ENCODE data around the gene CSRP1.
A peak's percentile ranks its signal among the peaks of the same experiment; 100 is the strongest.
"Not testable (repeated sequence)": the region's sequence is repeated elsewhere in the genome, so short reads cannot be mapped to it uniquely, and the experiment has no call there.

The CSRP1 gene

DNA sequence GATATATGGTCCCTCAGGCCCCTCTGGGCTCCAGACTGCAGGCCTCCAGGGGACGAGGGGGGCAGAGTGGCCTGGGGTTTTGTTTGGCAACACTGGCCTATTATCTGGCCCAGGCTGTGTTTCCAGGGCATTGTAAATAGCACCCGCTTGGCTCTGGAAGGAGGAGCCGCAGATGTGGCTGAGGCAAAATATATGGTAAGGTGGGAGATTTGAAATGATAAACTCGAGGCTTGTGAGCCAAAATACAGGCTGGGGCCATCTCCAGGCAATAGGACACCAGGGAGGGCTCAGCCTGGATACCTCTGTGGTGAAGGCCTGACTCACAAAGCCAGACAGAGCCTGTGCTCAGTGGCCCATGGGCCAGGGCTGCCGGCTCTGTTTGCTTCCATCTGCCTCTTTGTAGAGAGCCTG is 46.0 kb upstream of the CSRP1 start:
- Histone ChIP-seq H3K27me3 (ENCODE audit: insufficient read depth, low read length, poor library complexity) (no peaks in the 10 kb centered on the region), H2BK5ac (ENCODE audit: low read length) (no peak overlapping the region), H4K5ac (ENCODE audit: low read length) (no peak overlapping the region), H3K18ac (ENCODE audit: low read length) (no peak overlapping the region), H2BK120ac (ENCODE audit: low read depth, low read length) (no peak overlapping the region), H3K79me1 (ENCODE audit: low read length) (no peaks in the 10 kb centered on the region), H3K27ac (ENCODE audit: low read depth, low read length) (no peak overlapping the region), H2AK5ac (ENCODE audit: low read length) (no peak overlapping the region), H3K79me2 (ENCODE audit: control insufficient read depth, insufficient read depth, low read length) (no peaks in the 10 kb centered on the region), H3K4me3 (ENCODE audit: low read length) (no peak overlapping the region), H3K4ac (ENCODE audit: low read depth, low read length) (no peak overlapping the region), H3K4me2 (ENCODE audit: low read length) (no peak overlapping the region), H4K8ac (ENCODE audit: low read depth, low read length) (no peak overlapping the region), H3K23ac (ENCODE audit: low read length) (no peak overlapping the region), H3K4me1 (ENCODE audit: control insufficient read depth, low read depth, low read length) (no peaks in the 10 kb centered on the region), H2BK15ac (replicated peaks; ENCODE audit: low read depth) (no peak overlapping the region), H3K36me3 (ENCODE audit: control insufficient read depth, insufficient read depth, low read length) (no peaks in the 10 kb centered on the region), H3K9ac (ENCODE audit: low read length) (no peak overlapping the region), H3K56ac (ENCODE audit: low read length) (no peak overlapping the region)
- no peak for DNase-seq
- WGBS (ENCODE audit: extremely low coverage, insufficient coverage, low lambda C conversion rate) = no CpG with 5 or more reads among the region's 5 CpGs

DNA sequence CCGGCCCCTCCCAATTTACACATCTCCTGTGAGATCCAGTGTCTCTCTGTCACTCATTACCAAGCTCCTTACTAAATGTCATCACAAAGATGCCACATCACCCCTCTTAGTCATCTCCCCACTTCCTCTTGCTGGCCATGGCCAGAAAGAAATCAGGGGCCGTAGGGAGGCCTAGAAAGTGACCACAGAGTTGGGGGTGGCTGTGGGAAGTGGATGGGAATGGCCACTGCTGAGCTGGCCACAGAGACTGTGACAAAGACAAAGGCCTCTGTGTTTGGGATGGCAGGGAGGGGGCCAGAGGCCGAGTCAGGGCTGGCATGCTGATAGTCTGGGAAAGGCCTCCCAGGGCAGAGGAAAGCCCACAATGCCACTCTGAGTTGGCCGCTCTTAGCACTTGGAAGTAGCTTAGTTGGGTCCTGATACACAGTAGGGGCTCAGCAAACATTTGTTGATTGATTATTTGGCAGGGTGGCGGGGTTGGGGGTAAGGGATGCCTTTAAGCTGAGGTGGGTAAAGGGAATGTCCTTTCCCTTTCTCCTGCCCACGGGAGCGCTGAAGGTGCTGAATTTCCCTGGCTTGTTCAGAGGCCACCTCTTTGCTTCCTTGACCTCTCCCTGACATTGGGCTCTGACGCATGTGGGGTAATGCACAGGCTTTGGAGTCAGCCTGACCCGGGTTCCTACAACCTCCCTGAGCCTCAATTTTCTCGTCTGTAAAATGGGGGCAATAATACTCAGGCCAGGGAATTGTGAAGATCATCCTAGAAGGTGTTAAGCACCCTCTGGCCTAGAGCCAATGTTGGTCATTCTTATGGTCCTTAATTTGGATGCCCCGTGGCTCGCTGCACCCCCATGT is 45.2 kb upstream of the CSRP1 start:
- Histone ChIP-seq H3K27me3 (ENCODE audit: insufficient read depth, low read length, poor library complexity) (no peaks in the 10 kb centered on the region), H3K36me3 (ENCODE audit: control insufficient read depth, insufficient read depth, low read length) (no peaks in the 10 kb centered on the region), H3K4ac (ENCODE audit: low read depth, low read length) (no peak overlapping the region), H3K79me2 (ENCODE audit: control insufficient read depth, insufficient read depth, low read length) (no peaks in the 10 kb centered on the region), H2AK5ac (ENCODE audit: low read length) (no peak overlapping the region), H3K4me3 (ENCODE audit: low read length) (no peak overlapping the region), H3K56ac (ENCODE audit: low read length) (no peak overlapping the region), H3K27ac (ENCODE audit: low read depth, low read length) (no peak overlapping the region), H3K79me1 (ENCODE audit: low read length) (no peaks in the 10 kb centered on the region), H4K5ac (ENCODE audit: low read length) (no peak overlapping the region), H2BK15ac (replicated peaks; ENCODE audit: low read depth) (no peak overlapping the region), H2BK5ac (ENCODE audit: low read length) (no peak overlapping the region), H3K4me2 (ENCODE audit: low read length) (no peak overlapping the region), H4K8ac (ENCODE audit: low read depth, low read length) (no peak overlapping the region), H2BK120ac (ENCODE audit: low read depth, low read length) (no peak overlapping the region), H3K18ac (ENCODE audit: low read length) (no peak overlapping the region), H3K9ac (ENCODE audit: low read length) (no peak overlapping the region), H3K23ac (ENCODE audit: low read length) (no peak overlapping the region), H3K4me1 (ENCODE audit: control insufficient read depth, low read depth, low read length) (no peaks in the 10 kb centered on the region)
- no CpG with 5 or more reads among the region's 12 CpGs for WGBS (ENCODE audit: extremely low coverage, insufficient coverage, low lambda C conversion rate)
- DNase-seq = no peak

DNA sequence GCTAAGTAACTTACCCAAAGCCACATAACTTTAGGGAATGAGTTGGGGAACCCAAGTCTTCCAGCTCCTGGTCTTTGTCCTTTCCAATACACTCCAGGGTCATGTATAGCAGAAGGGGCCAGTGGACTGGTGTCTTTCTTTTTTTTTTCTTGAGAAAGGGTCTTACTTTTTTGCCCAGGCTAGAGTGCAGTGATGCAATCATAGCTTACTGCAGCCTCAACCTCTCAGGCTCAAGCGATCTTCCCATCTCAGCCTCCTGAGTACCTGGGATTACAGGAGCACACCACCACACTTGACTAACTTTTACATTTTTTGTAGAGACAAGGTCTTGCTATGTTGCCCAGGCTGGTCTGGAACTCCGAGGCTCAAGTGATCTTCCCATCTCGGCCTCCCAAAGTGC is 44.2 kb upstream of the CSRP1 start:
- Histone ChIP-seq H2AK5ac (ENCODE audit: low read length) (no peak overlapping the region), H3K36me3 (ENCODE audit: control insufficient read depth, insufficient read depth, low read length) (no peaks in the 10 kb centered on the region), H3K27me3 (ENCODE audit: insufficient read depth, low read length, poor library complexity) (no peaks in the 10 kb centered on the region), H3K4me3 (ENCODE audit: low read length) (no peak overlapping the region), H2BK5ac (ENCODE audit: low read length) (no peak overlapping the region), H3K4me1 (ENCODE audit: control insufficient read depth, low read depth, low read length) (no peaks in the 10 kb centered on the region), H4K5ac (ENCODE audit: low read length) (no peak overlapping the region), H3K23ac (ENCODE audit: low read length) (no peak overlapping the region), H3K4ac (ENCODE audit: low read depth, low read length) (no peak overlapping the region), H3K18ac (ENCODE audit: low read length) (no peak overlapping the region), H3K4me2 (ENCODE audit: low read length) (no peak overlapping the region), H3K79me1 (ENCODE audit: low read length) (no peaks in the 10 kb centered on the region), H3K56ac (ENCODE audit: low read length) (no peak overlapping the region), H3K9ac (ENCODE audit: low read length) (no peak overlapping the region), H2BK120ac (ENCODE audit: low read depth, low read length) (no peak overlapping the region), H4K8ac (ENCODE audit: low read depth, low read length) (no peak overlapping the region), H2BK15ac (replicated peaks; ENCODE audit: low read depth) (no peak overlapping the region), H3K27ac (ENCODE audit: low read depth, low read length) (no peak overlapping the region), H3K79me2 (ENCODE audit: control insufficient read depth, insufficient read depth, low read length) (no peaks in the 10 kb centered on the region)
- no peak for DNase-seq
- WGBS (ENCODE audit: extremely low coverage, insufficient coverage, low lambda C conversion rate) = no CpG with 5 or more reads among the region's 3 CpGs

DNA sequence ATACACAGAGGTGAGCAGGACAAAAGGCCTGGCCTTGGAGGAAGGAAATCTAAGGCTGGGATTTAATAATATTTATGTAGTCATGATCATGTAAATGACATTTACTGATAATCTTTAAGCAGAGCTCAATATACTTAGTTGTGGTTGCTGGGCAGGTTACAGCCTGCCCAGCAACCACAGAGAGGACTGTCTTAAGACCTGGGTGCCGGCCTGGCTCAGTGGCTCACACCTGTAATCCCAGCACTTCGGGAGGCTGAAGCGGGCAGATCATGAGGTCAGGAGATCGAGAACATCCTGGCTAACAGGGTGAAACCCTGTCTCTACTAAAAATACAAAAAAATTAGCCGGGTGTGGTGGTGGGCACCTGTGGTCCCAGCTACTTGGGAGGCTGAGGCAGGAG is 42.6 kb upstream of the CSRP1 start:
- H3K4me2 ChIP-seq (ENCODE audit: low read length); H3K18ac ChIP-seq (ENCODE audit: low read length); H3K4me1 ChIP-seq (ENCODE audit: control insufficient read depth, low read depth, low read length); H3K79me1 ChIP-seq (ENCODE audit: low read length); H3K27ac ChIP-seq (ENCODE audit: low read depth, low read length); H3K79me2 ChIP-seq (ENCODE audit: control insufficient read depth, insufficient read depth, low read length); H4K5ac ChIP-seq (ENCODE audit: low read length); H2BK120ac ChIP-seq (ENCODE audit: low read depth, low read length); H2AK5ac ChIP-seq (ENCODE audit: low read length); H3K56ac ChIP-seq (ENCODE audit: low read length); H3K27me3 ChIP-seq (ENCODE audit: insufficient read depth, low read length, poor library complexity); H3K23ac ChIP-seq (ENCODE audit: low read length); H3K4me3 ChIP-seq (ENCODE audit: low read length); H3K36me3 ChIP-seq (ENCODE audit: control insufficient read depth, insufficient read depth, low read length); DNase-seq; H2BK5ac ChIP-seq (ENCODE audit: low read length); H2BK15ac ChIP-seq (replicated peaks; ENCODE audit: low read depth); H3K4ac ChIP-seq (ENCODE audit: low read depth, low read length); H4K8ac ChIP-seq (ENCODE audit: low read depth, low read length); H3K9ac ChIP-seq (ENCODE audit: low read length): not testable (repeated sequence)
- WGBS (ENCODE audit: extremely low coverage, insufficient coverage, low lambda C conversion rate) = no CpG with 5 or more reads among the region's 5 CpGs

DNA sequence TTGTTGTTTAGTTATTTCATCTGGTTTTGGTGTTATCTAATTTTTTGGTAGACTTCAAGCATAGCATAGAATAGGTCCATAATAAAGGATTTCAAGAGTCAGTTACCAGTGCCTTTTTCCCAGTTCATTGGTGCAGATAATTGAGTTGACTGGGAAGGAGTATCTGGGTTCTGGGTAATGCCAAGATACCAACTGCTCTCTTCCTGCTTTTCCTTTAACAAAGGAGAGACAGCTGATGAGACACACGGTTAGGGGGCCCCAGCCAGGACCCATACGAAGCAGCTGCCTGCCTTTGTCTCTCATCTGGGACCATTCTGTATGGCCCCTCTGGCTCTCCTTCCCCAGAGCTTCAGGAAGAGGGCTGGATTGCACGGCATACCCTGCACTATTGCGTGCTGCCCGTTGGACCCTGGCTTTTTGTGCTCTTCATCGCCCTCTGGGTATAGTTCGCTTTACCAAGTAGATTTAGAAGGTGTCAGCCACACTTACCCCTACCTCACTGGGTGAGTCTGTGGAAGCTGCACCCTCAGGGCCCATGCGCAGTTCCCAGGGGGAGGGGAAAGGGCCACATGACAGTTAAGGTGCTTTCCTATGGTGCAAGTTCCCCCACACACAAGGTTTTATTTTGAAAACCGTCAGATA is 39.0 kb upstream of the CSRP1 start:
- peak; percentile 62 for DNase-seq
- H4K8ac ChIP-seq (ENCODE audit: low read depth, low read length) = no peak overlapping the region
- no CpG with 5 or more reads among the region's 9 CpGs for WGBS (ENCODE audit: extremely low coverage, insufficient coverage, low lambda C conversion rate)

More for the DNA sequence above, 39.0 kb upstream of the CSRP1 start:
- no peak overlapping the region for H3K18ac ChIP-seq (ENCODE audit: low read length)
- H3K9ac ChIP-seq (ENCODE audit: low read length) = no peak overlapping the region
- no peak overlapping the region for H3K56ac ChIP-seq (ENCODE audit: low read length)
- no peak overlapping the region for H3K23ac ChIP-seq (ENCODE audit: low read length)
- no peaks in the 10 kb centered on the region for H3K4me1 ChIP-seq (ENCODE audit: control insufficient read depth, low read depth, low read length)
- no peak overlapping the region for H2BK5ac ChIP-seq (ENCODE audit: low read length)
- no peak overlapping the region for H2BK15ac ChIP-seq (replicated peaks; ENCODE audit: low read depth)
- no peaks in the 10 kb centered on the region for H3K27me3 ChIP-seq (ENCODE audit: insufficient read depth, low read length, poor library complexity)
- H2BK120ac ChIP-seq (ENCODE audit: low read depth, low read length) = no peak overlapping the region
- H2AK5ac ChIP-seq (ENCODE audit: low read length) = no peak overlapping the region
- H3K4me2 ChIP-seq (ENCODE audit: low read length) = no peak overlapping the region
- no peaks in the 10 kb centered on the region for H3K36me3 ChIP-seq (ENCODE audit: control insufficient read depth, insufficient read depth, low read length)
- H3K4ac ChIP-seq (ENCODE audit: low read depth, low read length) = no peak overlapping the region
- no peak overlapping the region for H3K27ac ChIP-seq (ENCODE audit: low read depth, low read length)
- H4K5ac ChIP-seq (ENCODE audit: low read length) = no peak overlapping the region
- H3K4me3 ChIP-seq (ENCODE audit: low read length) = no peak overlapping the region
- H3K79me2 ChIP-seq (ENCODE audit: control insufficient read depth, insufficient read depth, low read length) = no peaks in the 10 kb centered on the region
- no peaks in the 10 kb centered on the region for H3K79me1 ChIP-seq (ENCODE audit: low read length)
